GOT3 (cell line): ENCODE results near the gene BTBD8.
"Not testable (repeated sequence)": the region's sequence is repeated elsewhere in the genome, so short reads cannot be mapped to it uniquely, and the experiment has no call there.

Experiments
- DNase-seq: peaks from one replicate; lab custom pipeline; 2025; ENCODE audit warnings: mixed read lengths; lab: John Stamatoyannopoulos, UW

The BTBD8 gene

GRCh38 chr1:92080128-92080985 is at the start of gene BTBD8:
Gene BTBD8 (plus strand): TSS chr1:92080345. CDS start chr1:92080572, 227 bp downstream.
- peak; percentile 26 for DNase-seq

- no peak for DNase-seq
Measured at GRCh38 chr1:92030656-92031107, 49.5 kb upstream of the BTBD8 start.

- no peak for DNase-seq
Measured at GRCh38 chr1:92031281-92032110, 48.6 kb upstream of the BTBD8 start.

- DNase-seq, result no peak
Measured at GRCh38 chr1:92037400-92037799, 42.7 kb upstream of the BTBD8 start.

GRCh38 chr1:92038695-92039346 is 41.3 kb upstream of the BTBD8 start:
- DNase-seq, result no peak

GRCh38 chr1:92040971-92041370 is 39.2 kb upstream of the BTBD8 start:
- no peak for DNase-seq

- no peak for DNase-seq
Measured at GRCh38 chr1:92043621-92044020, 36.5 kb upstream of the BTBD8 start.

- no peak for DNase-seq
Measured at GRCh38 chr1:92045766-92046495, 34.2 kb upstream of the BTBD8 start.

- no peak for DNase-seq
Measured at GRCh38 chr1:92051948-92052347, 28.2 kb upstream of the BTBD8 start.

- DNase-seq, result no peak
Measured at GRCh38 chr1:92065042-92065441, 15.1 kb upstream of the BTBD8 start.

- DNase-seq, result no peak
Measured at GRCh38 chr1:92066321-92066720, 13.8 kb upstream of the BTBD8 start.

- no peak for DNase-seq
Measured at GRCh38 chr1:92070892-92071291, 9.3 kb upstream of the BTBD8 start.

- not testable (repeated sequence) for DNase-seq
Measured at GRCh38 chr1:92074446-92074845, 5.7 kb upstream of the BTBD8 start.

- no peak for DNase-seq
Measured at GRCh38 chr1:92075311-92075710, 4.8 kb upstream of the BTBD8 start, which contains the start of gene SETSIP. Gene SETSIP (minus strand): TSS chr1:92075411. CDS start chr1:92075411, 0 bp downstream.

GRCh38 chr1:92076363-92076762 is 3.8 kb upstream of the BTBD8 start:
- DNase-seq, result no peak

- DNase-seq, result not testable (repeated sequence)
Measured at GRCh38 chr1:92078077-92078476, 2.1 kb upstream of the BTBD8 start.

- DNase-seq, result no peak
Measured at GRCh38 chr1:92079441-92079840, 704 bp upstream of the BTBD8 start.

- DNase-seq, result no peak
Measured at GRCh38 chr1:92081031-92081430, 886 bp downstream of the BTBD8 start.

GRCh38 chr1:92084651-92085050 is 4.5 kb downstream of the BTBD8 start:
- DNase-seq, result no peak

GRCh38 chr1:92085727-92086126 is 5.6 kb downstream of the BTBD8 start:
- DNase-seq, result no peak

- DNase-seq, result no peak
Measured at GRCh38 chr1:92087542-92087941, 7.4 kb downstream of the BTBD8 start.

- DNase-seq, result no peak
Measured at GRCh38 chr1:92091625-92092024, 11.5 kb downstream of the BTBD8 start.
